ENCODE results near the gene SYNPO. TPM values are rescaled to one million over a fixed set of nuclear protein-coding genes. Genes with fewer than 3 reads are reported as not detected.
A peak's percentile ranks its signal among the peaks of the same experiment; 100 is the strongest.

SYNPO gene
- polyA plus RNA-seq, 1 experiment = 10.1 TPM

- H3K4me3 ChIP-seq (ENCODE audit: low read depth, low read length) = no peak overlapping the region
- H3K27me3 ChIP-seq (ENCODE audit: control insufficient read depth, insufficient read depth, low read length) = no peaks in the 10 kb centered on the region
- no peaks in the 10 kb centered on the region for H3K9me3 ChIP-seq (ENCODE audit: control insufficient read depth, insufficient read depth, low read length)
- no peak for TF ChIP-seq CTCF (IDR thresholded peaks at IDR 0.05; ENCODE audit: low read depth, low read length)
- CTCF ChIA-PET = interaction anchor here (1.6 kb wide), 1 partner anchor 9 kb away, joined by 4 read pairs; no protein-coding TSS in a partner anchor
- H3K27ac ChIP-seq (ENCODE audit: low read depth, low read length) = no peak overlapping the region
- POLR2A ChIA-PET = interaction anchor here (0.7 kb wide), 1 partner anchor 419 kb away, joined by 4 read pairs; no protein-coding TSS in a partner anchor
- DNase-seq (ENCODE audit: low read depth, low spot score) = no peak
Observed at GRCh38 chr5:150690760-150691159, 50.3 kb downstream of the SYNPO start.

GRCh38 chr5:150692276-150692675 lies 51.8 kb downstream of the SYNPO start:
- Histone ChIP-seq H3K27me3 (ENCODE audit: control insufficient read depth, insufficient read depth, low read length) (no peaks in the 10 kb centered on the region), H3K27ac (ENCODE audit: low read depth, low read length) (no peak overlapping the region), H3K4me3 (ENCODE audit: low read depth, low read length) (no peak overlapping the region), H3K9me3 (ENCODE audit: control insufficient read depth, insufficient read depth, low read length) (no peaks in the 10 kb centered on the region)
- DNase-seq (ENCODE audit: low read depth, low spot score) = no peak
- ChIA-PET POLR2A (no interaction called here), CTCF (interaction anchor here (1.2 kb wide), 1 partner anchor 131 kb away, joined by 5 read pairs; no protein-coding TSS in a partner anchor)
- TF ChIP-seq CTCF (IDR thresholded peaks at IDR 0.05; ENCODE audit: low read depth, low read length) = no peak

- ChIA-PET POLR2A (no interaction called here), CTCF (interaction anchor here (0.7 to 1.9 kb wide), 2 partner anchors 107 to 134 kb away, joined by 3 to 12 read pairs; no protein-coding TSS in a partner anchor)
- Histone ChIP-seq H3K27ac (ENCODE audit: low read depth, low read length) (no peak overlapping the region), H3K4me3 (ENCODE audit: low read depth, low read length) (no peak overlapping the region), H3K9me3 (ENCODE audit: control insufficient read depth, insufficient read depth, low read length) (no peaks in the 10 kb centered on the region), H3K27me3 (ENCODE audit: control insufficient read depth, insufficient read depth, low read length) (no peaks in the 10 kb centered on the region)
- no peak for DNase-seq (ENCODE audit: low read depth, low spot score)
- no peak for TF ChIP-seq CTCF (IDR thresholded peaks at IDR 0.05; ENCODE audit: low read depth, low read length)
Observed at GRCh38 chr5:150694612-150695011, 54.2 kb downstream of the SYNPO start.

GRCh38 chr5:150700246-150700593 lies 59.8 kb downstream of the SYNPO start:
- CTCF ChIA-PET = interaction anchor here (0.5 to 3.6 kb wide), 21 partner anchors 9 to 251 kb away, joined by 3 to 40 read pairs (median 4); partner anchors contain the start of genes IRGM and RPS14
- H3K27ac ChIP-seq (ENCODE audit: low read depth, low read length) = no peak overlapping the region
- POLR2A ChIA-PET = interaction anchor here (0.6 to 1.9 kb wide), 7 partner anchors 9 to 250 kb away, joined by 3 to 7 read pairs (median 5); partner anchors contain the start of genes DCTN4 and SYNPO
- DNase-seq (ENCODE audit: low read depth, low spot score) = no peak
- peak overlapping the region; percentile 95 for H3K4me3 ChIP-seq (ENCODE audit: low read depth, low read length)
- TF ChIP-seq CTCF (IDR thresholded peaks at IDR 0.05; ENCODE audit: low read depth, low read length) = no peak
- no peaks in the 10 kb centered on the region for H3K27me3 ChIP-seq (ENCODE audit: control insufficient read depth, insufficient read depth, low read length)
- H3K9me3 ChIP-seq (ENCODE audit: control insufficient read depth, insufficient read depth, low read length) = no peaks in the 10 kb centered on the region

- peak within 1 kb of the TSS; percentile 91 for H3K27ac ChIP-seq (ENCODE audit: low read depth, low read length)
- H3K4me3 ChIP-seq (ENCODE audit: low read depth, low read length) = peak within 1 kb of the TSS; percentile 95
- ChIA-PET CTCF (interaction anchor here (1.0 to 3.6 kb wide), 17 partner anchors 8 to 464 kb away, joined by 3 to 40 read pairs (median 4); partner anchors contain the start of genes IRGM, SMIM3 and SYNPO), POLR2A (interaction anchor here (0.6 to 1.9 kb wide), 9 partner anchors 8 to 251 kb away, joined by 3 to 7 read pairs (median 4); partner anchors contain the start of genes DCTN4 and SYNPO)
- TF ChIP-seq CTCF (IDR thresholded peaks at IDR 0.05; ENCODE audit: low read depth, low read length) = peak; percentile 63
- no peaks in the 10 kb centered on the region for H3K9me3 ChIP-seq (ENCODE audit: control insufficient read depth, insufficient read depth, low read length)
- H3K27me3 ChIP-seq (ENCODE audit: control insufficient read depth, insufficient read depth, low read length) = no peaks in the 10 kb centered on the region
- DNase-seq (ENCODE audit: low read depth, low spot score) = peak; percentile 58
Observed at GRCh38 chr5:150700594-150701377, 60.3 kb downstream of the SYNPO start, which contains the start of gene RBM22. Gene RBM22, minus strand, starts transcription at chr5:150701062. Its CDS starts 77 bp downstream, at chr5:150700985.
